GM12878 (cell line): ENCODE results near the gene ASCC2.
A peak's percentile ranks its signal among the peaks of the same experiment; 100 is the strongest.

Experiments
- ASH2L ChIP-seq: fragments of 300-600, 200-600 bp; sonication (generic); IDR thresholded peaks from 2 replicates; pipeline ENCODE4 v1.6.1; 2017; ENCODE audit warnings: low read depth, mild to moderate bottlenecking, borderline replicate concordance
- BHLHE40 ChIP-seq, 2 experiments: fragments of 450-650 bp in 1 of 2; IDR thresholded peaks; 2 replicates each; pipeline ENCODE4 v1.6.1; 2011 to 2017; ENCODE audit warnings: low read depth in 2 of 2, borderline replicate concordance in 1 of 2, improper control_type of control experiment in 1 of 2, low read length in 1 of 2, mild to moderate bottlenecking in 1 of 2
- CTCF ChIP-seq, 3 experiments: IDR thresholded peaks in 2 of 3; conservative IDR thresholded peaks in 1 of 3; 2 replicates each; pipeline ENCODE4 v1.5.1; 2011; ENCODE audit warnings: low read depth in 3 of 3, low read length in 3 of 3, mild to moderate bottlenecking in 3 of 3, control low read depth in 2 of 3, moderate library complexity in 2 of 3, inconsistent platforms in 1 of 3, mixed read lengths in 1 of 3; ENCODE audit not compliant: control insufficient read depth in 2 of 3, insufficient read depth in 1 of 3; ENCODE audit errors: extremely low read depth in 1 of 3
- DPF2 ChIP-seq: fragments of 450-650 bp; IDR thresholded peaks from 2 replicates; pipeline ENCODE4 v1.6.1; 2017; ENCODE audit warnings: mild to moderate bottlenecking
- MAX ChIP-seq: IDR thresholded peaks from 2 replicates; pipeline ENCODE4 v1.6.1; 2012; ENCODE audit warnings: low read depth, low read length, improper control_type of control experiment
- NR2C2 ChIP-seq: IDR thresholded peaks from 2 replicates; pipeline ENCODE4 v1.6.1; 2011; ENCODE audit warnings: borderline replicate concordance, low read depth; ENCODE audit not compliant: control insufficient read depth, insufficient read length
- PBX3 ChIP-seq: IDR thresholded peaks from 2 replicates; pipeline ENCODE4 v1.6.1; 2011; ENCODE audit warnings: mild to moderate bottlenecking, low read depth, low read length, moderate library complexity; ENCODE audit not compliant: insufficient replicate concordance
- USF2 ChIP-seq: IDR thresholded peaks from 2 replicates; pipeline ENCODE4 v1.6.1; 2011; ENCODE audit warnings: low read depth, low read length, improper control_type of control experiment, borderline replicate concordance

GRCh38 chr22:29767171-29768051, 70.7 kb downstream of the ASCC2 start, which contains the start of gene UQCR10:
- TF ChIP-seq USF2 (no peak), CTCF (IDR thresholded peaks at IDR 0.05 in 2 of 3, conservative IDR thresholded peaks at IDR 0.05 in 1 of 3; ENCODE audit: control insufficient read depth in 2 of 3, extremely low read depth in 1 of 3, insufficient read depth in 1 of 3, low read depth in 3 of 3, low read length in 3 of 3) (no peak), ASH2L (no peak), BHLHE40 (IDR thresholded peaks at IDR 0.05; ENCODE audit: borderline replicate concordance in 1 of 2, low read depth in 2 of 2, low read length in 1 of 2) (no peak), PBX3 (no peak), NR2C2 (no peak), DPF2 (no peak), MAX (0 out of 2 replicates have a peak, but pooled peaks have one; percentile 8)
